ENCODE measurements around the gene SYT1.
"Not testable (repeated sequence)": the region's sequence is repeated elsewhere in the genome, so short reads cannot be mapped to it uniquely, and the experiment has no call there.

SYT1 gene

DNA sequence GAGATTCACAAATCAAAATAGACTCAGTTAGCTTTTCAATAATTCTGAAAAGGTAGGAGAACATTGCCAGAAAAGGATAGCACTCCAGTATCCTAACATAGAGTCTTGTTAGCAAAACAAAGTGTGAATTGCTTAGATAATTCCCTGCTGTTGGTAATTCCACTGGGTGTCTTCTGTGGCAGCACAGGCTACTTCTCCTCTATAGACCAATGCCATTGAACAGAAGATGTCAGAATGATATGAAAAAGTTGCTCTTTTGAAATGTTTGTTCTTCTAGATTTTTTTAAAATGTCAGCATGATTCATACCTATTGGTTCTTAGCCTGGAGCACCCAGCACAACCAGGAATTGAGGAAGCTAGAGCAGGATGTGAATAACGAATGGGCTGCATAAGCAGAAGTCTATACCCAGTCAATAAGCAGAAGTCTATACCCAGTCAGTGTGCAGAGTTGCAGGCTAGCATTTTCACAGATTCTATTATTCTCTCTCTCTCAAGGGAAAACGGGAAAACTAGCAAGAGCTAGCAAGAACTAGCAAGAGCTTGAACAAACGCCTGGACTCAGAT is 112.8 kb downstream of the SYT1 start:
- DNase-seq: no peak

DNA sequence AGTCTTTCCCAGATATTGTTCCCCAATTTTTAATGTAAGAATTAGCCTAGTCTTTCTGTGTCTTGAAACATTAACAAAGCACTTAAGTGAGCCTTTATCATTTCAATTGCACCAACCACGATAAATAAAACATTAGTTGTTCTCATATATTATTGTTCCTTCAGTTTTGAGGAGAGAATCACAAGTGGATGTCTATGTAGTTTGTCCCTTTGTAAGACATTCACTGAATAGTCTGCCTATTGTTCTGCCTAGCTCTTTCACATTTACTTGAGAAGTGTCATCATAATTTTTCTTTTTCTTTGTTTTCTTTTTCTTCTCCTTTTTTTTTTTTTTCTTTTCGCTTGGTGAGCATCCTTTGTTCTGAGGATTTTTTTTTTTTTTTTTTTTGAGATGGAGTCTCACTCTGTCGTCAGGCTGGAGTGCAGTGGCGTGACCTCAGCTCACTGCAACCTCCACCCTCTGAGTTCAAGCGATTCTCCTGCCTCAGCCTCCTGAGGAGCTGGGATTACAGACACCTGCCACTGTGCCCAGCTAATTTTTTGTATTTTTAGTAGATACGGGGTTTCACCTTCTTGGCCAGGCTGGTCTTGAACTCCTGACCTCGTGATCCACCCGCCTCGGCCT is 129.7 kb downstream of the SYT1 start:
- DNase-seq: no peak

DNA sequence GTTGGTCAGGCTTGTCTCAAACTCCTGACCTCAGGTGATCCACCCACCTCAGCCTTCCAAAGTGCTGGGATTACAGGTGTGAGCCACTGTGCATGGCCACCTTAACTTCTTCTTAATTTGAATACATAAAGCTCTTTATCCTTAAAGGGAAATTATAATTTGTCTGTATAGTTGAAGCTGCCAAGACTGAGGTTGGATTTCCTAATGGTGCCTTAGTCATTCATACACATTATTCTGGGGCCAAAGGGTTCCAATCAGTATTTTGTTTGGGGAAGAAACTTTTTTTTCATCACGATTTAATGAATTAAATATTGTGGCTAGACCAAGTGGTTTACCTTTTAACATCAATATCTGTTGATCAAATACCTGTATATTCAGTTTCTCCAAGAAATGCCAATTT is 135.9 kb downstream of the SYT1 start:
- no peak for DNase-seq

DNA sequence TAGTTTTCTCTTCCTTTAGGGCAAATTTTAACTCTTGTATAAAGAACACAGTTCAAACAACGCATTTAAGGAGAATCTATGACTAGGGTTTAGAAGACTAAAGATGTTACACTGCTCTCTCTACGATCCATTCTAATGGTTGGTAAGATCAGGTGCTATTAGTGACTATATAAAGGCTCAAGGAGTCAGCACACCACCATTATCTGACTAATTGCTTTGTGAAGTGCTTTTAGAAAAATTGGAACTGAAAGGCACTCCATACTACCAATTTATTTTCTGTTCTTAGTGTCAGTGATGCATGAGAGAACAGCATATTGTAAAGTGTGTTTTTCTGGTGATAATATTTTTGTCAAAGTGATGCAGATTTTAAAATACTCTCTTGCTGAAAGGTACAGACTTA is 136.8 kb downstream of the SYT1 start:
- DNase-seq: peak; percentile 92

DNA sequence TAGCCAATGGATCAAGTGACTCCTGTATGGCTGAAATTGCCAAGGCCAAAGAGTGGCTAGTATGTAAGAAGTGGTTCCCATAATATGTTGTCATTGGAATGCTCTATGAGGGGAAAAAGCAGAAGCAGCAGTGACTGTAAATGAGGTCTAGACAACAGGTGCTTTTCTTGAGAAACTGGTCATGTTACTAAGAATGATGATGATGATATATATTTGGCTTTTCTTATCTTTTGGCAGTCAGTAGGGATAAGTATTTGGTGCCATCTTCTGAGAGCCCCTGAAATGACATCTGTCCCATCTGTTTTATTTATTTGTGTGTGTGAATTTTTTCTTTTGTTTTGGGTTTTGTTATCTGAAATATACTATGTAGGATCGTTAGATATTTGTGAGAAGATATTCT is 141.7 kb downstream of the SYT1 start:
- no peak for DNase-seq

DNA sequence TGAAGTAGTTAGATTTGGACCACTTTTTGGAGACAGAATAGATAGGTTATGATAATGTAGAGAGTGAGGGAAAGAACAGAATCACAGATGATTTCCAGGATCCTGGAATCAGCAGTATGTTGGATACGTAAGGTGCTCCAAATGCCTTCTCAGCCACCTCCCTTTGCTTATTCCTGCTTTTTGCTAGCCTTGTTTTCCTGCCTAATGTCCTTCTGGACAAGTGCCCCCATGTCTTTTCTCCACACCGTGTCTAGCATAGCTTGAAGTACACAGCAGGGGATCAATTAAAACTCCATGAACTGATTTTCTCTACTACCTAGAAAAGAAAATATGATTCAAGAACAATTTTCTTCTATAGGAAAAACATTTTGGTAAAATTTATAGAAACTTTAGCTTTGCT is 144.0 kb downstream of the SYT1 start:
- DNase-seq: no peak

DNA sequence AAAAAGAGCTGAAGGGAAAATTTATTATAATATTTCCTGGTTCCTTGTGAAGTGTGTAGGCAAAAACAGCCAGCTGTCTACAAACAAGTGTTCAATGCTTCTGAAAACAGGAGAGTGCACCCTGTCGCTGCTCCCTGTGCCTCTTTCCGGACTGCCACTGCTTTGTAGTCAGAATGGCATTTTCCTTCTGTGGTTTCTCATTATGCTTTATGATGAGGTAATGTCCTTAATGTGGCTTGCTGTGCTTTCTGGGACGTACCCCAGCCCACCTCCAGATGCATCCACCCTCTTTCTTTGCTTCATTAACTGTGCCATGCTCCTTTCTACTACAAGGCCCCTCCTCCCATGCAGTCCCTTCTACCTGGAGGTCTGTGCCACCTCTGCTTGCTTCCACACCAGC is 148.1 kb downstream of the SYT1 start:
- no peak for DNase-seq

DNA sequence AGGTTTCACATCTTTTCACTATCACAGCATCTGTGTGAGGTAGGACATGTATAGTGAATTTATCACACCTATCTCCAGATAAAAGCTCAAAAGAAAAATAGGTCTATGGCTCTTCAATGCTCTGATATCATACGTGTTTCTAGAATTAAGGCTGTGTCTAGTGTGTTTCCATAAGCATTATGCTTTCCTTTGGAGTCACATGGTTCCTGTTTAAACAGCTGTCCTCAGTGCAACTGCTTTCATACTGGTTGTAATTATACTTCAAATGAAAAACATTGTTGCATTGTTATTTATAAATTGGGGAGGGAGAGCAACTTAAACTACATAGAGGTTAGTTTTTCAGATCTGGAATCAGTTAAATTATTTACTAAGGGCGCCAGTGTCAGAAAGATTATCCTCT is 151.6 kb downstream of the SYT1 start:
- no peak for DNase-seq

DNA sequence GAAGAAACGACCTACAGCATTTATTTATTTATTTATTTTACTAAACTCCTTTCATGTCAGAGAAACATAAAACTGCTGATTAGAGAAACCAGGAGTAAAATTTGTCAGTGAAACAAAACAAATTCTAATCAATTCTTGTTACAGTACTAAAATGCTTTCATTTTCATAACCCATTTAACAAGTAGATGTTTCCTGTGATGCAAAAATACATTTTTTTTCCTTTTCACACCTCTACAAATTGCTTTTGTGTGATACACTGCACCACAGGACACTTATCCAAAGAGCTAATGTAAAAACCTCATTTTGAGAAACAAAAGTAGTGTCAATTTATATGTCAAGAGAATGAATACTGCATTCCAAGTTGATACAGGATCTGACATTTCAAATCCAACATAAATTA is 155.1 kb downstream of the SYT1 start:
- no peak for DNase-seq

DNA sequence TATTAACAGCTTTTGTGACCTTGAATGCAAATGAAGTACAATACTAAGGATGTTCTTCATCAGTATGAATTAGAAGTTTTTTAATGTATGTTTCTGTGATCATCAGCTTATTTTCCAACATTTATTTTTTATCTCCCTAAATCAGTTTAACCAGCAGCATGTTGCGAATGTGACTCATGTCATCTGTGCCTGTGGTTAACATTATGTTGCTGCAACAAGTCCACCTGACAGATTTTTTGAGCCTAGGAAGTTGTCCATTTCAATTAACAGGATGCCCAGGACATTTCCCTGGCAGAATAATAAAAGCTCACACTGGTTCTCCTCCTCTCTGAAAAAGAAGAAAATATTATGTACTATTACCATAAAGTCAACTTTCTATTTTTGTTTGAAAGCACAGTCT is 155.5 kb downstream of the SYT1 start:
- DNase-seq: no peak

DNA sequence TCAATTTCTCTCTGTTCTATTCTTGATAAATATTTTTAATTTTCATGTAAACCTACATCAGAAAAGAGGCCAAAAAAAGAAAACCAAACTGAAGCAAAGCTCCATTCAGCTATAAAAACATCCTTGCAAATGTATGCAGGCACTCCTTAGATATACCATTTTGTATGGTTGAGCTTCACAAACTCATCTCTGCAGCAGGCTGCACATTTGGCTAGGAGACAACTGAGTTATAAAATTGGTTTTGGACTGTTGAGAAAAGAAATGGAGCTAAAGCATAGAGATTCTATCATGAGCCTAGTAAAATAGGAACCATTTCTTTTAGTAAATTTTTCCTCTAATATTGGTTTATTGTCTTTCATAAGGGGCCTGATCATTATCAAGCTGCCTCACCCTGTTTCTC is 156.4 kb downstream of the SYT1 start:
- DNase-seq: no peak

DNA sequence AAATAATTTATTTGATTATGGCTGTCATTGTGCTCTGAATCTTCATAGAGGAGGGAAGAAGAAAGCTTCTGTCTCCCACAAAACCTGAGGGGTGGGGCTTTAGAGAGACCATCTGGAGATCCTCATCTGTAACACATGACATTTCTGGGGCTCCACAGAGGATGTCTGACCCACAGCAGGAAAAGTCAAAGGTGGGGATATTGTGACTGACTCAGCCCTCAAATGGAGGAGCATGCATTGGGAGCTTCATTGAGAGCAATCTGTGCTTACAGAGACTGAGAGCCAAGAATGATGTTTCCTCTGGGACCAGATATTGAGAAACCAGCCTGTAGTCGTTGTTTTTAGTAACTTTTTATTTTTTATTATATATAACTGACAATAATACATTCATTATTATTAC is 158.7 kb downstream of the SYT1 start:
- no peak for DNase-seq

DNA sequence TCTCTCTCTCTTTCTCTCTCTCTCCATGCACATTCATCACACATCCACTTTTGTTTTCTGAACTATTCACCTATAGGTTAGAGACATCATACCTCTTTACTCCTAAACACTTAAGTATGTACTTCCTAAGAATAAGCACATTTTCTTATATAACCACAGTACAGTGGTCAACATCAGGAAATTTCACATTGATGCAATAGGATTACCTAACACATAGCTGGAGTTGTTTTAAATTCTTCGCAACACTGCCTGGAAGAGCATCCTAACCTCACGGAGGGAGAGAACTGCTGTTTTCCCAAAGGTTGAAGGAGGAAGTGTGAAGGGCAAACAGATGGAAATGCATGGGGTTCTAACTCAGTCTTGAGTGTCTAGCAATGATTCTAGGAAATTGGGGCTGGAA is 159.2 kb downstream of the SYT1 start:
- no peak for DNase-seq

DNA sequence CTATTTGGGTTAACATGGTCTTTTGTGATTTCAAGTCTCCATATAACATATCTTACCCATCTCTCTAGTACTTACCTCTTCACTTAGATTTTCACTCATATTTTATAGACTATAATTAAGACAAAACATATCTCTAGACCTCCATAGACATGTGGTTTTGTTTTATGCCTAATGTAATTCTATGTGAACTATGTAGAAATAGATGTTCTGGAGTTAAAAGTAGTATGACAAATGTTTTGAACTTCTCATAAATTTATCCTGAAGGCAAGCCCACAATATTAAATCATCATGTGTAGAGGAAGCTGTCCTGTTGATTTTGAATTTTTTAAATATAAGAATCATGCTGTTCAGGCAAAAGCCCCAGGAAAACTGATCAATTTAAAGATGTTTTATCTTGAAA is 169.2 kb downstream of the SYT1 start:
- no peak for DNase-seq

DNA sequence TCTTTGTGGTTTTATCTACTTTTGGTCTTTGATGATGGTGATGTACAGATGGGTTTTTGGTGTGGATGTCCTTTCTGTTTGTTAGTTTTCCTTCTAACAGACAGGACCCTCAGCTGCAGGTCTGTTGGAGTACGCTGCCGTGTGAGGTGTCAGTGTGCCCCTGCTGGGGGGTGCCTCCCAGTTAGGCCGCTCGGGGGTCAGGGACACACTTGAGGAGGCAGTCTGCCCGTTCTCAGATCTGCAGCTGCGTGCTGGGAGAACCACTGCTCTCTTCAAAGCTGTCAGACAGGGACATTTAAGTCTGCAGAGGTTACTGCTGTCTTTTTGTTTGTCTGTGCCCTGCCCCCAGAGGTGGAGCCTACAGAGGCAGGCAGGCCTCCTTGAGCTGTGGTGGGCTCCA is 180.2 kb downstream of the SYT1 start:
- DNase-seq: not testable (repeated sequence)

DNA sequence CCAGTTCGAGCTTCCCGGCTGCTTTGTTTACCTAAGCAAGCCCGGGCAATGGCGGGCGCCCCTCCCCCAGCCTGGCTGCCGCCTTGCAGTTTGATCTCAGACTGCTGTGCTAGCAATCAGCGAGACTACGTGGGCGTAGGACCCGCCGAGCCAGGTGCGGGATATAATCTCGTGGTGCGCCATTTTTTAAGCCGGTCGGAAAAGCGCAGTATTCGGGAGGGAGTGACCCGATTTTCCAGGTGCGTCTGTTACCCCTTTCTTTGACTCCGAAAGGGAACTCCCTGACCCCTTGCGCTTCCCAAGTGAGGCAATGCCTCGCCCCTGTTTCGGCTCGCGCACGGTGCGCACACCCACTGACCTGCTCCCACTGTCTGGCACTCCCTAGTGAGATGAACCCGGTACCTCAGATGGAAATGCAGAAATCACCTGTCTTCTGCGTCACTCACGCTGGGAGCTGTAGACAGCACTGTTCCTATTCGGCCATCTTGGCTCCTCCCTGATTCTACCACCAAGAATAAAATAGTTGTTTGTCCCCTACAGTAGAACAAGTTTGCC is 180.7 kb downstream of the SYT1 start:
- not testable (repeated sequence) for DNase-seq

DNA sequence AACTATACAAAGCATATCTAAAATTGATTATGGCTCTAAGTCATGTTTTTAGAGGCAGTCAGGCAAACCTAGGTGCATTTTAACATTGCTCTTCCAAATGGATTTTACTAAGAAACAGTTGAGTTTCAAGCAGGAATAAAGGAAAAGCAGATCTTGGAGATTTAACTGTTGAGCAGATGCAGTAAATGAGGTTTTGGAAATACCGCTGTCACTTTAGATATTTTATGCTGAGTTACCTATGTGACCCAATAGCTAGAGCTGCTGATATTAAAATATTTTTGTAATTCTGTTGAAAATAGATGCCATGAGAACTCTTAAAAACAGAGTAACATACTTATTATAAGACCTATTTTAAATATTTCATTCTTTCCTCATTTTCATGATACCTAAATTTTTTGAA is 181.4 kb downstream of the SYT1 start:
- no peak for DNase-seq

DNA sequence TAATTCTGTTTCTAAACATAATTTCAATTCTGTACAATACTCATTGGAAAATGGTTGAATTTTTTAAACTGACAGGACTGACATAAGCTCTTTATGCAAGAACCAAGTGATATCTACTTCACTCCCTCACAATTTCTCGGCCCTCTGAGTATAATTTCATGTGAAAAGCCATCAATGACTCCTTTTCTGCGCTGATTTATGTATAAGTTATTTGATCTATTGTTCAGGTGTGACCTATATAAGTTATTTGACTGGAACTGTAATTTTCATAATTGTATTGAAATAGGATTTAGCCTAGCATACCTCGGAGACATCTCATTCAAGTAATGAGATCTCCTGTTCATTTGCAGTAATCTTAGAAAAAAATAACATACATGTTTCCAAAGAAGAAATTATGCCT is 184.4 kb downstream of the SYT1 start:
- DNase-seq: no peak

DNA sequence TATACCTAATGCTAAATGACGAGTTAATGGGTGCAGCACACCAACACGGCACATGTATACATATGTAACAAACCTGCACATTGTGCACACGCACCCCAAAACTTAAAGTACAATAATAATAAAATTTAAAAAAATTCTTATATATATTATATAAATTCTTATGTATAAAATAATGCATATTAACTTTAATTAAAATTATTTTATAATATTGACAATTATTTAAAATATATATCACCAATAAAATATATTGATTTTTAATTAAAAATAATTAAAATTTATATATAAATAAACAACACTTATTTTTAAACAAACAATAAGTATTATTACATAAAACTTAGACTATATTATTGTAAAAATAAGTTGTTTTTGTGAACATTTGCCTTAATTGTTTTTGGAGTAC is 188.8 kb downstream of the SYT1 start:
- DNase-seq: no peak

DNA sequence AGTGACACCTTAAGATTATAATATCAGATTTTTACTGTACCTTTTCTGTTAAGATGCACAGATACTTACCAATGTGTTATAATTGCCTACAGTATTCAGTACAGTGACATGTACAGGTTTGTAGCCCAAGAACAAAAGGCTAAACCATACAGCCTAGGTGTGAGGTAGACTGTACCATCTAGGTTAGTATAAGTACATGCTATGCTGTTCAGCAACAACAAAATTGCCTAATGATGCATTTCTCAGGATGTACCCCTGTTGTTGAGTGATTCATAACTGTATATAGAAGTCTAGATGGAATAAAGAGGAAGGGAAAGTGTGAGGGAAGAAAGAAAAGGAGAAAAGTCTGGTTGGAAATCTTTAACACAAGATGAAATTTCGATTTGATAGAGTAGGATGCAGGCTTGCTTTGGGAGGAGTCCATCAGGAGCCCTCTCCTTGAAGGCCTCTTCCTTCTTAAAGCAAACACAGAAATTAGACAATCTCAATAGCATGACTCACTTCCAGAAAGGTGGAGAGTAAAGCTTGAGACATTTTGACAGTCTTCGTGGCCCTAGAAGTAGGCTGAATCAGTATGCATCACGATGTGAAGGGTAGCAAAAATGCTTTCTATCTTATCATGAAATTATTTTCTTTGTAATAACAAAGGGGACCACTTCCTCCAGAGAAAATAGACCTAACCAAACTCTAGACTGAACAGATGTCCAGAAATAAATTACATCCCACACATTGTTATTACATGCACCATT is 191.5 kb downstream of the SYT1 start:
- DNase-seq: no peak

DNA sequence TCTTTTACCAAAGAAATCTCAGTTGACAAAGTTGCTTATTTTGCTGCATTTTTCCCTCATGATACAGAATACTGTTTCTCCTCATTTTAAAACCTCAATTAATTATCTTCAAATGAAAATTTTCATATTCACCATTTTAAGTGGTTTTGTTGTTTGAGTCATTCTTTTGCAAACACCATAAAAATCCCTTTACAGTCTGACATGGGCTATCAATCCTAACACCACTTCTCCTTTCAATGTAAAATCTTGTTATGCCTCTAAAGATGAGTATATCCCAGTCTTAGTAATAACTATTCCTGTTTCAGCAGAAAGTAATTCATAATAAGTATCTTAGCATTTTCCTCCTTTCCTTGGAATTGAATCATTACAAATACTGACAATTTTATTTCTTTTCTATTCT is 192.2 kb downstream of the SYT1 start:
- DNase-seq: no peak

DNA sequence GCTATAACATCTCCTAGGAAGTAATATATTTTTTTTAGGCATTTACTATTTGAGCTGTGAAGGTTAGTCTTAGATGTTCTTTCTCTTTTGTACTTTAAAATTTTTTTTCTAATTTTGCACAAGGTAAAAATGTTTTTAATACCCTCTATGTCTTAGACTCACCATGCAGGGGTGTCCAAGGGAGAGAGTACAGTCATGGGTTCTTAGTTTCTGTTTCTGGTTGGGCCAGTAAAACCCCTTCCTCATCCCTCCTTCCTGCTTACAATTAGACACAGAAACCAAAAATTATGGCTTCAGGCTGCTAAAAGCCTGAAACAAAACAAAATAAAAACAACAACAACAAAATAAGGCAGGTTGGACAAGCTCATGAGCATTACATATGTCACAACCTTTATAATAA is 193.0 kb downstream of the SYT1 start:
- no peak for DNase-seq

DNA sequence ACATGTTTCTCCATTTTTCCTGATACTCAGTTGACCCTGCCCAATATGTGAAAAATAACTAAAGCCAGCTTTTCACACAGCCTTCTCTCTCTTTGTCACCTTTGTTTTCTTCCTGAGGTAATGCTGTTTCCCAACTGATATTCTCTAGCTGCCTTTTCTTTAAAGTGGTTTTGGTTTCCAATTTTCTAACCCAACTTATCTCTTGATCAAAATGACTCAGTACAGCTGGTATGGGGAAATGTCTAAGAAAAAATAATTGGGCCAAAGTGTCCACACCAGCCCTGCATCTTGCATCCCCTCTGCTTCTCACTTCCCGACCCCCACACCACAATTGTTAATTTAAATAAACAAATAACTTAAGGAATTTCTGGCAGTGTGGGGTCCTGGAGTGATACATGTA is 193.8 kb downstream of the SYT1 start:
- DNase-seq: no peak

DNA sequence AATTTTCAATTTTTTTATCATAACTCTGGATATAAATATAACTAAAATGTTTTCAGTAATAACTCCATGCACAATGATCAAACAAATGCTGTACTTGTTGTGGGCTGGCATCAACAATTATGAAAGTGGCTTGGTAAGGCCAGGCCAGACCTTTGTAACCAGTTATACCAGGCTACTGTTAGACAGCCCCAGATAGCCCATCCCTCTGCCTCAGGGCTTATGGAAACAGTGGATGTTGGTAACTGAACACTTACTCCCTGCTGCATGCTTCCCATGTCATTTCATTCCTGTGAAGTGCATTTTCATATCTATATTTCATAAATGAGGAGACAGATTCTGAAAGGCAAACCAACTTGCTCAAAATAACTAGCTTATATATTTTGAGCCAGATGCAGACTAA is 195.0 kb downstream of the SYT1 start:
- no peak for DNase-seq

DNA sequence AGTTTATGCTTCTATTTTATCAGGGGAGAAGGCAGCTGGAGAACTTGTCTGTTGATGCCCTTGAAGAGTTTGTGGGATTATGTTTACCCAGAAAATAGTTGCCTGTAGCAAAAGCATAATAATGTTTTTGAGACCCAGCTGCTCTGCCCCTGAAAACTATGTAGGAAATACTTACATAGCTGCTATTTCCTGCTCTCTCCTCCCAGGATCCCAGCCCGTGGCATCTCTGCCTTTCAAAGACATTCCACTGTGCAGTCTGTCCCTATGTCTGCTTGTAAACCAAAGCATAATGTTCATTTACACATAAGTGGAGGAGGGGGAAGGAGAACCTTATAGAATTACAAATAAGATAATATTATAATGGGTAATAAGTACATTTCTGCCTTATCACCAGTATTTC is 198.7 kb downstream of the SYT1 start:
- no peak for DNase-seq
